Left ventricle myocardium inferior (tissue), 1 donor: ENCODE results near the gene RBM39. TPM values are rescaled to one million over a fixed set of nuclear protein-coding genes. Genes with fewer than 3 reads are reported as not detected.

ENCODE experiments used
- DNase-seq: peaks from one replicate; pipeline ENCODE4 v3.0.0-alpha.2; 2020
- H3K27ac ChIP-seq: fragments of 200-600 bp; replicated peaks from 2 replicates; pipeline ENCODE4 v1.8.0; 2021
- H3K27me3 ChIP-seq: fragments of 200-600 bp; 2 replicates; pipeline ENCODE4 v1.8.0; 2021; ENCODE audit warnings: low read depth
- H3K36me3 ChIP-seq: fragments of 200-600 bp; 2 replicates; pipeline ENCODE4 v1.8.0; 2021
- H3K4me1 ChIP-seq: fragments of 200-600 bp; 2 replicates; pipeline ENCODE4 v1.8.0; 2021
- H3K4me3 ChIP-seq: fragments of 200-600 bp; 2 replicates; pipeline ENCODE4 v1.8.0; 2021; ENCODE audit warnings: mild to moderate bottlenecking, moderate library complexity
- H3K9me3 ChIP-seq: fragments of 200-600 bp; replicated peaks from 2 replicates; pipeline ENCODE4 v1.8.0; 2021
- intact Hi-C: fragments of 100-400 bp; cut with micrococcal nuclease; formaldehyde crosslinking; loops from one replicate; pipeline ENCODE4 v1.11.0; 2022
- total RNA-seq: library from RNA; stranded (reverse); fragmentation: NEBNext Ultra II Directional; extraction: Animal tissue kit (Norgen Biotek cat#: 25700); gene quantifications from one replicate; pipeline ENCODE4 v1.2.1, GENCODE V29; 2021
- TF ChIP-seq, protein P1 (sequence below): fragments of 200-600 bp; IDR thresholded peaks from 2 replicates; pipeline ENCODE4 v1.8.0; 2021; ENCODE audit warnings: antibody characterized with exemption, mild to moderate bottlenecking, borderline replicate concordance
- donor health status: DM: no; HTN: yes; CAD: no; lungs with severe emphysema.

The RBM39 gene
- total RNA-seq, 1 donor from 2014 or later: 128 TPM

GRCh38 chr20:35660122-35660937 is 81.7 kb downstream of the RBM39 start:
- no peak overlapping the region for H3K4me3 ChIP-seq
- no peaks in the 10 kb centered on the region for H3K9me3 ChIP-seq
- TF ChIP-seq, protein P1, sequence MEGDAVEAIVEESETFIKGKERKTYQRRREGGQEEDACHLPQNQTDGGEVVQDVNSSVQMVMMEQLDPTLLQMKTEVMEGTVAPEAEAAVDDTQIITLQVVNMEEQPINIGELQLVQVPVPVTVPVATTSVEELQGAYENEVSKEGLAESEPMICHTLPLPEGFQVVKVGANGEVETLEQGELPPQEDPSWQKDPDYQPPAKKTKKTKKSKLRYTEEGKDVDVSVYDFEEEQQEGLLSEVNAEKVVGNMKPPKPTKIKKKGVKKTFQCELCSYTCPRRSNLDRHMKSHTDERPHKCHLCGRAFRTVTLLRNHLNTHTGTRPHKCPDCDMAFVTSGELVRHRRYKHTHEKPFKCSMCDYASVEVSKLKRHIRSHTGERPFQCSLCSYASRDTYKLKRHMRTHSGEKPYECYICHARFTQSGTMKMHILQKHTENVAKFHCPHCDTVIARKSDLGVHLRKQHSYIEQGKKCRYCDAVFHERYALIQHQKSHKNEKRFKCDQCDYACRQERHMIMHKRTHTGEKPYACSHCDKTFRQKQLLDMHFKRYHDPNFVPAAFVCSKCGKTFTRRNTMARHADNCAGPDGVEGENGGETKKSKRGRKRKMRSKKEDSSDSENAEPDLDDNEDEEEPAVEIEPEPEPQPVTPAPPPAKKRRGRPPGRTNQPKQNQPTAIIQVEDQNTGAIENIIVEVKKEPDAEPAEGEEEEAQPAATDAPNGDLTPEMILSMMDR: no peak
- DNase-seq: no peak
- no peaks in the 10 kb centered on the region for H3K36me3 ChIP-seq
- H3K27ac ChIP-seq: no peak overlapping the region
- H3K4me1 ChIP-seq: peaks cover 92% of the 10 kb centered on the region
- intact Hi-C loops: no loop called here
- H3K27me3 ChIP-seq: no peaks in the 10 kb centered on the region

- peaks cover 27% of the 10 kb centered on the region for H3K36me3 ChIP-seq
- DNase-seq: no peak
- TF ChIP-seq, protein P1: no peak
- H3K27me3 ChIP-seq: no peaks in the 10 kb centered on the region
- peaks cover 77% of the 10 kb centered on the region for H3K4me1 ChIP-seq
- intact Hi-C loops: no loop called here
- no peak overlapping the region for H3K4me3 ChIP-seq
- H3K9me3 ChIP-seq: no peaks in the 10 kb centered on the region
- H3K27ac ChIP-seq: no peak overlapping the region
These were observed 84.8 kb downstream of the RBM39 start for GRCh38 chr20:35657271-35657670.

- Histone ChIP-seq H3K9me3 (no peaks in the 10 kb centered on the region), H3K27me3 (no peaks in the 10 kb centered on the region), H3K27ac (no peak overlapping the region), H3K4me1 (peaks cover 74% of the 10 kb centered on the region), H3K36me3 (peaks cover 27% of the 10 kb centered on the region), H3K4me3 (no peak overlapping the region)
- no peak for DNase-seq
- TF ChIP-seq, protein P1: no peak
- intact Hi-C loops: no loop called here
These were observed 87.6 kb downstream of the RBM39 start for GRCh38 chr20:35654415-35654814.

DNA sequence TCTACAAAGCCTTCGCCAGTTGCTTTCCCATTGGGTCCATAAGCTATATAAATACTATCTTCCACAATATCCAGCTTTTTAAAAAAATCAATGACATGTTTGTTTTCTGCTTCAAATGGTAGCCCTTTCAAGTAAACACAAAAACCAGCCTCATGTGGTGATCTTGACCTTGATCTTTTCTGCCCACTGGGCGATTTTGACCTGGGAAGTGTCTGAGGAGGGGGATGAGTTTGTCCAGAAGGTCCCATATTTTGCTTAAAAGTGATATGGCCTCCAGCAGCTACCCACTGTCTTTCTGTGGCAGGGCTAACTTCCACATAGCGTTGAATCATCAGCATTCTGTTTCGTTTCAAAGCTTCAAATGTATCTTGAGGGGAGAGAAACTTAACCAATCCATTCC is 88.2 kb downstream of the RBM39 start:
- no peak overlapping the region for H3K27ac ChIP-seq
- TF ChIP-seq, protein P1: no peak
- peaks cover 27% of the 10 kb centered on the region for H3K36me3 ChIP-seq
- peaks cover 74% of the 10 kb centered on the region for H3K4me1 ChIP-seq
- H3K27me3 ChIP-seq: no peaks in the 10 kb centered on the region
- intact Hi-C loops: no loop called here
- H3K4me3 ChIP-seq: no peak overlapping the region
- DNase-seq: no peak
- H3K9me3 ChIP-seq: no peaks in the 10 kb centered on the region

Other genes with a start within 250 kb of the RBM39 start
- gene C20orf173, start 212.6 kb downstream of the RBM39 start, total RNA-seq: not detected
- gene ERGIC3, start 200.2 kb downstream of the RBM39 start, total RNA-seq: 103 TPM
- 2.3 TPM for gene SPAG4, start 126.4 kb downstream of the RBM39 start, total RNA-seq
- gene CPNE1, start 77.4 kb downstream of the RBM39 start, total RNA-seq: 47.3 TPM
- gene RBM12, start 77.4 kb downstream of the RBM39 start, total RNA-seq: 46.2 TPM
- gene NFS1, start 42.9 kb downstream of the RBM39 start, total RNA-seq: 60.8 TPM
- 210 TPM for gene ROMO1, start 42.9 kb downstream of the RBM39 start, total RNA-seq
- gene PHF20, start 29.8 kb upstream of the RBM39 start, total RNA-seq: 35.9 TPM
- gene SCAND1, start 212.2 kb upstream of the RBM39 start, total RNA-seq: 40.0 TPM
- gene CNBD2, start 226.3 kb upstream of the RBM39 start, total RNA-seq: 3.7 TPM